HepG2 (cell line): Measurements from ENCODE around the gene SPAG5. TPM values are rescaled to one million over a fixed set of nuclear protein-coding genes. Genes with fewer than 3 reads are reported as not detected.

Source experiments
- CHD4 ChIP-seq: fragments of 200-600 bp; sonication (generic); IDR thresholded peaks from 2 replicates; pipeline ENCODE4 v1.7.0; 2017; ENCODE audit warnings: mild to moderate bottlenecking, low read length, borderline replicate concordance
- CSRNP2 ChIP-seq: sonication (generic); formaldehyde crosslinking; conservative IDR thresholded peaks from 2 replicates; pipeline ENCODE4 v1.8.0; 2022; ENCODE audit warnings: low read depth, missing genetic modification reagents
- DMAP1 ChIP-seq: IDR thresholded peaks from 2 replicates; pipeline ENCODE4 v1.6.1; 2016
- GPN1 ChIP-seq: sonication (generic); formaldehyde crosslinking; IDR thresholded peaks from 2 replicates; pipeline ENCODE4 v1.5.1; 2020; ENCODE audit warnings: missing genetic modification reagents, borderline replicate concordance
- HBP1 ChIP-seq: IDR thresholded peaks from 2 replicates; pipeline ENCODE4 v1.6.1; 2016; ENCODE audit warnings: low read depth, control low read depth
- MTA3 ChIP-seq: sonication (generic); formaldehyde crosslinking; IDR thresholded peaks from 2 replicates; pipeline ENCODE4 v1.4.0; 2020; ENCODE audit warnings: missing genetic modification reagents
- MTF2 ChIP-seq: sonication (generic); formaldehyde crosslinking; IDR thresholded peaks from 2 replicates; pipeline ENCODE4 v1.5.0; 2020; ENCODE audit warnings: missing genetic modification reagents, borderline replicate concordance
- MXD3 ChIP-seq: IDR thresholded peaks from 2 replicates; pipeline ENCODE4 v1.6.1; 2016; ENCODE audit warnings: mild to moderate bottlenecking, missing biosample characterization, missing genetic modification reagents
- NRL ChIP-seq: sonication (generic); formaldehyde crosslinking; IDR thresholded peaks from 2 replicates; pipeline ENCODE4 v1.5.0; 2020; ENCODE audit warnings: missing genetic modification reagents, mild to moderate bottlenecking, moderate library complexity, borderline replicate concordance
- PCBP2 ChIP-seq: fragments of 200-400 bp; formaldehyde crosslinking; optimal IDR thresholded peaks from 2 replicates; pipeline ENCODE3; 2018; ENCODE audit warnings: low read length, low read depth; ENCODE audit not compliant: poor library complexity, severe bottlenecking
- RXRA ChIP-seq: sonication (generic); formaldehyde crosslinking; IDR thresholded peaks from 2 replicates; pipeline ENCODE4 v1.5.1; 2020; ENCODE audit warnings: missing genetic modification reagents
- SOX5 ChIP-seq: IDR thresholded peaks from 2 replicates; pipeline ENCODE4 v1.6.1; 2016; ENCODE audit warnings: borderline replicate concordance
- TFAP4 ChIP-seq: sonication (generic); IDR thresholded peaks from 2 replicates; pipeline ENCODE4 v1.6.1; 2016; ENCODE audit warnings: low read depth, borderline replicate concordance
- ZBTB42 ChIP-seq: sonication (generic); formaldehyde crosslinking; IDR thresholded peaks from 2 replicates; pipeline ENCODE4 v1.5.0; 2020; ENCODE audit warnings: mild to moderate bottlenecking, missing genetic modification reagents
- ZFP36L1 ChIP-seq: sonication (generic); formaldehyde crosslinking; IDR thresholded peaks from 2 replicates; pipeline ENCODE4 v1.8.0; 2022; ENCODE audit warnings: mild to moderate bottlenecking, missing genetic modification reagents, moderate library complexity
- ZKSCAN1 ChIP-seq: fragments of 150-350 bp; IDR thresholded peaks from 2 replicates; pipeline ENCODE4 v1.6.1; 2014; ENCODE audit warnings: low read length
- ZNF329 ChIP-seq: sonication (generic); formaldehyde crosslinking; IDR thresholded peaks from 2 replicates; pipeline ENCODE4 v1.9.0; 2021; ENCODE audit warnings: low read depth, mild to moderate bottlenecking, missing genetic modification reagents
- ZNF354B ChIP-seq: sonication (generic); formaldehyde crosslinking; IDR thresholded peaks from 2 replicates; pipeline ENCODE4 v1.8.0; 2022; ENCODE audit warnings: mild to moderate bottlenecking, missing genetic modification reagents
- ZNF44 ChIP-seq: sonication (generic); formaldehyde crosslinking; IDR thresholded peaks from 2 replicates; pipeline ENCODE4 v1.5.1; 2020; ENCODE audit warnings: mild to moderate bottlenecking, missing genetic modification reagents
- ZNF501 ChIP-seq: sonication (generic); formaldehyde crosslinking; IDR thresholded peaks from 2 replicates; pipeline ENCODE4 v1.5.1; 2020; ENCODE audit warnings: mild to moderate bottlenecking, moderate library complexity, missing genetic modification reagents
- ZNF609 ChIP-seq: sonication (generic); formaldehyde crosslinking; IDR thresholded peaks from 2 replicates; pipeline ENCODE4 v1.4.0; 2020; ENCODE audit warnings: mild to moderate bottlenecking, missing genetic modification reagents, borderline replicate concordance
- polyA plus RNA-seq, 8 experiments: library from polyadenylated mRNA; depleted of rRNA in 3 of 8; stranded (reverse) in 7 of 8; unstranded in 1 of 8; fragments of >200 nt; fragmentation: Illumina TruSeq in 4 of 8; extraction: Trizol in 4 of 8; gene quantifications; 2 replicates each; pipeline versions ENCODE4 v1.2.1 to v1.2.3, GENCODE V29; 2011 to 2016; ENCODE audit warnings: low read depth in 4 of 8, missing spikeins in 1 of 8, mixed read lengths in 1 of 8; ENCODE audit not compliant: insufficient read depth in 1 of 8
- total RNA-seq, 5 experiments: library from RNA; depleted of rRNA; stranded (reverse); fragments of >200 nt; fragmentation: Illumina TruSeq; extraction: Trizol; gene quantifications; 2 replicates each; pipeline ENCODE4 v1.2.3, GENCODE V29; 2016; ENCODE audit warnings: low read depth in 1 of 5

The SPAG5 gene
- total and polyA plus RNA-seq, 2 of the 13 experiments (the other 11 are each of a cell fraction or from before 2014, with no cell fraction given) = 41.4 to 98.0 TPM

GRCh38 chr17:28644787-28645575 is 46.2 kb upstream of the SPAG5 start, which contains the start of gene BLTP2 (continued):
- peak; percentile 78 for TF ChIP-seq DMAP1
- TF ChIP-seq MTA3 (CRISPR knock-in tag) = no peak
- peak; percentile 57; the same call in 1 of the 2 replicates for TF ChIP-seq ZNF609 (CRISPR knock-in tag)
- TF ChIP-seq CSRNP2 (CRISPR knock-in tag) = no peak
- TF ChIP-seq ZFP36L1 (CRISPR knock-in tag) = peak; percentile 73
- no peak for TF ChIP-seq ZKSCAN1
- no peak for TF ChIP-seq ZBTB42 (CRISPR knock-in tag)
- peak; percentile 72; the same call in 1 of the 2 replicates for TF ChIP-seq ZNF329 (CRISPR knock-in tag)
- no peak for TF ChIP-seq GPN1
- TF ChIP-seq SOX5 (CRISPR knock-in tag) = 0 out of 2 replicates have a peak, but pooled peaks have one; percentile 16
- TF ChIP-seq MTF2 = no peak
- no peak; the same call in 1 of the 2 replicates for TF ChIP-seq MXD3
- 0 out of 2 replicates have a peak, but pooled peaks have one; percentile 43 for TF ChIP-seq ZNF354B (CRISPR knock-in tag)
- no peak for TF ChIP-seq CHD4
- no peak for TF ChIP-seq HBP1
- TF ChIP-seq PCBP2 = no peak
- no peak; the same call in 1 of the 2 replicates for TF ChIP-seq TFAP4
- TF ChIP-seq NRL = peak; percentile 63; the same call in 1 of the 2 replicates
- no peak for TF ChIP-seq ZNF44
- peak; percentile 84 for TF ChIP-seq ZNF501 (CRISPR knock-in tag)
- TF ChIP-seq RXRA (CRISPR knock-in tag) = peak; percentile 31; the same call in 1 of the 2 replicates
